Measurements from ENCODE around the gene TFAM. TPM values are rescaled to one million over a fixed set of nuclear protein-coding genes. Genes with fewer than 3 reads are reported as not detected.

The TFAM gene
- total RNA-seq, 1 experiment from 2014 or later = 57.6 TPM

- no peak overlapping the region for H3K4me2 ChIP-seq (ENCODE audit: low read length)
- H4K20me1 ChIP-seq (ENCODE audit: insufficient read depth) = no peaks in the 10 kb centered on the region
- intact Hi-C loops (cut with micrococcal nuclease) = loop anchor here (5.0 to 10.0 kb wide), 4 partner anchors 122 to 1215 kb away; no protein-coding TSS in a partner anchor
- H3K27ac ChIP-seq (ENCODE audit: low read depth, low read length) = no peak overlapping the region
- DNase-seq (ENCODE audit: low read depth, low spot score) (no peak), ATAC-seq (no peak)
- ChIA-PET POLR2A (no interaction called here), CTCF (no interaction called here), RAD21 (ENCODE audit: low non-redundant PET in 1 of 2, low total read pairs in 2 of 2, uncharacterized antibody in 2 of 2, unreplicated experiment in 2 of 2) (no interaction called here)
- H3K4me1 ChIP-seq (ENCODE audit: control insufficient read depth in 1 of 2, insufficient read depth in 2 of 2, low read length in 2 of 2) = no peaks in the 10 kb centered on the region
- no peak overlapping the region for H2AFZ ChIP-seq (ENCODE audit: low read depth, low read length, poor library complexity, severe bottlenecking)
- H3K4me3 ChIP-seq (replicated peaks in 1 of 2; ENCODE audit: low read depth in 1 of 2, low read length in 2 of 2) = no peak overlapping the region
- no peaks in the 10 kb centered on the region for H3K36me3 ChIP-seq (ENCODE audit: control insufficient read depth in 1 of 2, insufficient read depth in 2 of 2, low read length in 2 of 2)
- H3K9ac ChIP-seq (ENCODE audit: low read length) = no peak overlapping the region
- H3K9me3 ChIP-seq (ENCODE audit: control insufficient read depth in 1 of 2, insufficient read depth in 1 of 2, low read depth in 1 of 2, low read length in 2 of 2) = no peaks in the 10 kb centered on the region
- H3K27me3 ChIP-seq (ENCODE audit: insufficient read depth, low read length) = no peaks in the 10 kb centered on the region
- TF ChIP-seq, protein P1, sequence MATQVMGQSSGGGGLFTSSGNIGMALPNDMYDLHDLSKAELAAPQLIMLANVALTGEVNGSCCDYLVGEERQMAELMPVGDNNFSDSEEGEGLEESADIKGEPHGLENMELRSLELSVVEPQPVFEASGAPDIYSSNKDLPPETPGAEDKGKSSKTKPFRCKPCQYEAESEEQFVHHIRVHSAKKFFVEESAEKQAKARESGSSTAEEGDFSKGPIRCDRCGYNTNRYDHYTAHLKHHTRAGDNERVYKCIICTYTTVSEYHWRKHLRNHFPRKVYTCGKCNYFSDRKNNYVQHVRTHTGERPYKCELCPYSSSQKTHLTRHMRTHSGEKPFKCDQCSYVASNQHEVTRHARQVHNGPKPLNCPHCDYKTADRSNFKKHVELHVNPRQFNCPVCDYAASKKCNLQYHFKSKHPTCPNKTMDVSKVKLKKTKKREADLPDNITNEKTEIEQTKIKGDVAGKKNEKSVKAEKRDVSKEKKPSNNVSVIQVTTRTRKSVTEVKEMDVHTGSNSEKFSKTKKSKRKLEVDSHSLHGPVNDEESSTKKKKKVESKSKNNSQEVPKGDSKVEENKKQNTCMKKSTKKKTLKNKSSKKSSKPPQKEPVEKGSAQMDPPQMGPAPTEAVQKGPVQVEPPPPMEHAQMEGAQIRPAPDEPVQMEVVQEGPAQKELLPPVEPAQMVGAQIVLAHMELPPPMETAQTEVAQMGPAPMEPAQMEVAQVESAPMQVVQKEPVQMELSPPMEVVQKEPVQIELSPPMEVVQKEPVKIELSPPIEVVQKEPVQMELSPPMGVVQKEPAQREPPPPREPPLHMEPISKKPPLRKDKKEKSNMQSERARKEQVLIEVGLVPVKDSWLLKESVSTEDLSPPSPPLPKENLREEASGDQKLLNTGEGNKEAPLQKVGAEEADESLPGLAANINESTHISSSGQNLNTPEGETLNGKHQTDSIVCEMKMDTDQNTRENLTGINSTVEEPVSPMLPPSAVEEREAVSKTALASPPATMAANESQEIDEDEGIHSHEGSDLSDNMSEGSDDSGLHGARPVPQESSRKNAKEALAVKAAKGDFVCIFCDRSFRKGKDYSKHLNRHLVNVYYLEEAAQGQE (IDR thresholded peaks at IDR 0.05; ENCODE audit: low read depth) = no peak
- TF ChIP-seq ELF1 (IDR thresholded peaks at IDR 0.05; ENCODE audit: borderline replicate concordance, low read depth) (no peak), CEBPB (IDR thresholded peaks at IDR 0.05; ENCODE audit: low read depth) (no peak)
- no TSS peak for BruUV-seq (replicated peaks)
- no peaks in the 10 kb centered on the region for H3K79me2 ChIP-seq (ENCODE audit: insufficient read depth, low read length)
- no peaks in the 10 kb centered on the region for H3K9me2 ChIP-seq (ENCODE audit: insufficient read depth)
These were observed 24.9 kb downstream of the TFAM start for GRCh38 chr10:58409956-58410610.

DNA sequence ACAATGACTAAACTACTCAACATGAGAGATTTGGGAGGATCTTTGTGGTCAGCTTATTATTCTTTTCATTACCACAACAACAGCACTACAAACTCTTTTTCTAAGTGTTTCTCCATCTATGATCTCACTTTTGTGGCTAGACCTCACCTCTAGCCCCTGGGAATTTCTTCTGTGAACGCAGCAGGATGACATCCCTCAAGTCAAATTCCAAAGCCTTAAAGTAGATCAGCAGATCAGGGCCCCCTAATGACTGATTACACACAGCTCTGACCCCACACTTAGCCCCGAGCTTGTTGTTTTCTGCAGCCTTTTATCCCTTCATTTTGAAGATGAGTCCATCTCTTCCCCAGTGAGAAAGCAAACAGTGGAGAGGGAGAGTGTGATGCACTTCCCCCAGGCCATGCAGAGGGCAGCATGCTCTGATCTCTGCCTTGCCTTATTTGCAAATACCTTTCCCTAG is 27.3 kb downstream of the TFAM start:
- Histone ChIP-seq H3K27me3 (ENCODE audit: insufficient read depth, low read length) (no peaks in the 10 kb centered on the region), H3K79me2 (ENCODE audit: insufficient read depth, low read length) (no peaks in the 10 kb centered on the region), H3K4me1 (ENCODE audit: control insufficient read depth in 1 of 2, insufficient read depth in 2 of 2, low read length in 2 of 2) (no peaks in the 10 kb centered on the region), H3K27ac (ENCODE audit: low read depth, low read length) (no peak overlapping the region), H3K36me3 (ENCODE audit: control insufficient read depth in 1 of 2, insufficient read depth in 2 of 2, low read length in 2 of 2) (no peaks in the 10 kb centered on the region), H3K9ac (ENCODE audit: low read length) (no peak overlapping the region), H3K9me3 (ENCODE audit: control insufficient read depth in 1 of 2, insufficient read depth in 1 of 2, low read depth in 1 of 2, low read length in 2 of 2) (no peaks in the 10 kb centered on the region), H3K4me2 (ENCODE audit: low read length) (no peak overlapping the region), H4K20me1 (ENCODE audit: insufficient read depth) (no peaks in the 10 kb centered on the region), H3K9me2 (ENCODE audit: insufficient read depth) (no peaks in the 10 kb centered on the region), H3K4me3 (replicated peaks in 1 of 2; ENCODE audit: low read depth in 1 of 2, low read length in 2 of 2) (no peak overlapping the region), H2AFZ (ENCODE audit: low read depth, low read length, poor library complexity, severe bottlenecking) (no peak overlapping the region)
- BruUV-seq (replicated peaks) = no TSS peak
- RAD21 ChIA-PET (ENCODE audit: low non-redundant PET in 1 of 2, low total read pairs in 2 of 2, uncharacterized antibody in 2 of 2, unreplicated experiment in 2 of 2) = no interaction called here
- ATAC-seq (peak; percentile 47; the same call in 1 of the 2 replicates), DNase-seq (ENCODE audit: low read depth, low spot score) (no peak)
- CTCF ChIA-PET = no interaction called here
- intact Hi-C loops (cut with micrococcal nuclease) = loop anchor here (2.0 to 10.0 kb wide), 5 partner anchors 120 to 1212 kb away; no protein-coding TSS in a partner anchor
- no peak for TF ChIP-seq CBX3 (IDR thresholded peaks at IDR 0.05; ENCODE audit: low read depth)
- no peak for TF ChIP-seq SP1 (IDR thresholded peaks at IDR 0.05; ENCODE audit: low read depth)
- no peak for TF ChIP-seq CEBPB (IDR thresholded peaks at IDR 0.05; ENCODE audit: low read depth)
- no peak for TF ChIP-seq SIN3A (IDR thresholded peaks at IDR 0.05; ENCODE audit: low read depth)
- no peak for TF ChIP-seq EGR1 (IDR thresholded peaks at IDR 0.05; ENCODE audit: low read depth)
- POLR2A ChIA-PET = no interaction called here

Data from HCT116 (cell line).